Sigmoid colon (tissue), 7 donors: ENCODE results near the gene SYNGR1. TPM values are rescaled to one million over a fixed set of nuclear protein-coding genes. Genes with fewer than 3 reads are reported as not detected.

Experiments
- DNase-seq: peaks from one replicate; pipeline ENCODE4 v3.0.0-alpha.2; 2019
- H3K27ac ChIP-seq, 4 donors: fragments of 200-600 bp; sonication (generic); one replicate each; pipeline ENCODE4 v1.5.1; 2016 to 2019; ENCODE audit warnings: mild to moderate bottlenecking in 1 of 4
- H3K27me3 ChIP-seq, 3 donors: fragments of 200-600 bp; sonication (generic); one replicate each; pipeline ENCODE4 v1.5.1; 2019; ENCODE audit warnings: mild to moderate bottlenecking in 1 of 3
- H3K36me3 ChIP-seq, 4 donors: fragments of 200-600 bp; sonication (generic); one replicate each; pipeline ENCODE4 v1.5.1; 2016 to 2019
- H3K4me1 ChIP-seq, 4 donors: fragments of 200-600 bp; sonication (generic); one replicate each; pipeline ENCODE4 v1.5.1; 2017 to 2019
- H3K4me3 ChIP-seq, 4 donors: fragments of 200-600 bp; sonication (generic); one replicate each; pipeline ENCODE4 v1.5.1; 2017 to 2019; ENCODE audit warnings: mild to moderate bottlenecking in 2 of 4, moderate library complexity in 1 of 4
- H3K9me3 ChIP-seq, 4 donors: fragments of 200-600 bp in 3 of 4; sonication (generic) in 3 of 4; one replicate each; pipeline versions ENCODE4 v1.5.1 to v1.6.1; 2013 to 2019
- CTCF ChIP-seq, 4 experiments: fragments of 450-650 bp in 3 of 4; fragments of 200-600 bp in 1 of 4; IDR thresholded peaks; one replicate each; pipeline ENCODE4 v1.5.1; 2016 to 2019; ENCODE audit warnings: antibody characterized with exemption in 4 of 4, mild to moderate bottlenecking in 3 of 4, moderate library complexity in 2 of 4
- EP300 ChIP-seq, 4 donors: sonication (generic); formaldehyde crosslinking; IDR thresholded peaks; one replicate each; pipeline ENCODE4 v1.6.1; 2017; ENCODE audit warnings: antibody characterized with exemption in 4 of 4
- POLR2A ChIP-seq, 2 donors: fragments of 450-650 bp; IDR thresholded peaks; one replicate each; pipeline ENCODE4 v1.6.1; 2016; ENCODE audit warnings: antibody characterized with exemption in 2 of 2, mild to moderate bottlenecking in 2 of 2, moderate library complexity in 2 of 2
- POLR2AphosphoS5 ChIP-seq, 4 donors: sonication (generic); formaldehyde crosslinking; IDR thresholded peaks; one replicate each; pipeline ENCODE4 v1.6.1; 2017; ENCODE audit warnings: antibody characterized with exemption in 4 of 4
- WGBS, 2 donors: extraction: QIAGEN DNeasy Blood & Tissue Kit; methylation state at CpG; one replicate each; pipeline ENCODE4 v1.1.7; 2013; 5-methylcytosine and 5-hydroxymethylcytosine counted together
- intact Hi-C: fragments of 100-400 bp; cut with DNase I; formaldehyde crosslinking; loops from one replicate; pipeline ENCODE4 v1.15.1; 2023
- polyA plus RNA-seq, 3 donors: library from polyadenylated mRNA; stranded (reverse); fragments of 200-250 nt; gene quantifications; one replicate each; pipeline ENCODE4 v1.2.3, GENCODE V29; 2013
- total RNA-seq, 4 donors: library from RNA; depleted of rRNA; stranded (reverse); fragments of >200 nt; gene quantifications; one replicate each; pipeline ENCODE4 v1.1.0, GENCODE V29; 2016
- donor health status: healthy with polysubstance abuse.
- donor health status: Bipolar disorder and iron deficiency.
- donor health status: healthy.

SYNGR1 gene
- total and polyA plus RNA-seq, 7 donors: 0.69 to 29.4 (median 14.5) TPM

DNA sequence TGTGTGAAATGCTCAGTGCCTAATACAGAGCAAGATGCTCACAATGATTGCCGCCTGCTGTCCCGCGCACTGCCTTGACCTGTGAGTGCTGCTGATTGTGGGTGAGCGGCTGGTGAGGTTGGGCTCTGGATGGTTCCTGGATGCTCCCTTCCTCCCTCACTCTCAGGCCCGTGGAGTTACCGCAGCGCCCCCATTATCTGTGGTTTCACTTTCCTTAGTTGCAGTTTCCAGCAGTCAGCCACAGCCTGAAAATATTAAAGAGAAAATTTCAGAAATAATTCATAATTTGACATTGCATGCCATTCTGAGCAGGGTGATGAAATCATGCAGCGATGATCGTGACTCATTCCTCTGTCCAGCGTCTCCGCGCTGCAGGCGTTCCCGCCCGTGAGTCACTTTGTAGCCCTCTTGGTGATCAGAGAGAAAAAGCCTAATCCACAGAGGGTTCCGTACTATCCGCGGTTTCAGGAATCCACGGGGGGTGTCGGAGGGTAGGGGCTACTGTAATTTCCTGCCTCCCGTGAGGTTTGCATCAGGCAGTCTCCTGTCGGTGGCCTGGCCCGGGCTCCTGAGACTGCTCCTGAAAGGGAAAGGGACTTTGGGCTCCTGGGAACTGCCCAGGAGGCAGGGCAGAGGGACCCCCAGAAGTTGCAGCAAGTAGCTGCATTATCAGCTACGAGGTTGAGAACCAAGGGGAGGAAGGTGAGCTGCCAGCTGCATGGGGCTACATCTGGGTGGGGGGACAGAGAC, 41.0 kb upstream of the SYNGR1 start:
- Histone ChIP-seq H3K4me1 (peaks cover 0 to 22% (median 17%) of the 10 kb centered on the region in 4 donors), H3K4me3 (peak overlapping the region in 3 of 4 donors; percentile 20 to 35 (median 26)), H3K9me3 (no peaks in the 10 kb centered on the region), H3K27ac (peak overlapping the region; percentile 74 to 82 (median 78)), H3K36me3 (peaks cover 21 to 25% (median 22%) of the 10 kb centered on the region in 4 donors), H3K27me3 (no peaks in the 10 kb centered on the region)
- TF ChIP-seq POLR2A (IDR thresholded peaks at IDR 0.05) (no peak), CTCF (IDR thresholded peaks at IDR 0.05) (no peak), POLR2AphosphoS5 (IDR thresholded peaks at IDR 0.05) (peak; percentile 15 to 73 (median 42)), EP300 (IDR thresholded peaks at IDR 0.05) (no peak)
- intact Hi-C loops: no loop called here
- WGBS, 2 donors: 55 to 73% methylated on average over 24 of the region's 24 CpGs
- peak; percentile 89 for DNase-seq

DNA sequence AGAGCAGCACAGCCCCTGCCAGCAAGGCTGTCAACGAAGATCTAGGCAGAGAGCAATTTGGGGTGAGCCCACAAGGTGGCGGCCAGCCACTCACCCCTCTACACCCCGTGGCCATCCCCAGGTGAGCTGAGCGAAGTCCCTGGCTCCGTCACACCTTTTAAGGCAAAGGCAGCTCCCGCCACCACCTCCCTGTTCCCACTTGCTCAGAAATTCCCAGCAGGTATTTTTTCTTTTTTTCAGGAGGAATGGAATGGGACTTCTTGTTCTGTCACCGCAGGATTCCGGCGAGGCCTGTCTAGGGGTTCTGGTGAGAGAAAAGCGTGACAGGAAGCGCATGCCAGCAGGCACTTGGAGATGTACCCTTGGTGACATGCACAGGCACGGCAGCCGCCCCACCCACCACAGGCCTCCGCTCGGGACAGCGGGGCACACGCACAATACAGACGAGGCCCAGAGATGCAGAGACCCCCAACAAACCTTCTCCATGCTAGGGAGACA, 40.4 kb upstream of the SYNGR1 start:
- Histone ChIP-seq H3K9me3 (no peaks in the 10 kb centered on the region), H3K4me1 (peaks cover 0 to 28% (median 18%) of the 10 kb centered on the region in 4 donors), H3K27ac (peak overlapping the region; percentile 74 to 82 (median 78)), H3K4me3 (peak overlapping the region in 1 of 4 donors; percentile 35), H3K27me3 (no peaks in the 10 kb centered on the region), H3K36me3 (peaks cover 28 to 31% (median 28%) of the 10 kb centered on the region in 4 donors)
- no peak for DNase-seq
- TF ChIP-seq POLR2A (IDR thresholded peaks at IDR 0.05) (no peak), POLR2AphosphoS5 (IDR thresholded peaks at IDR 0.05) (no peak), CTCF (IDR thresholded peaks at IDR 0.05) (no peak), EP300 (IDR thresholded peaks at IDR 0.05) (no peak)
- 81 to 83% methylated on average over 18 of the region's 18 CpGs for WGBS, 2 donors
- intact Hi-C loops: no loop called here

DNA sequence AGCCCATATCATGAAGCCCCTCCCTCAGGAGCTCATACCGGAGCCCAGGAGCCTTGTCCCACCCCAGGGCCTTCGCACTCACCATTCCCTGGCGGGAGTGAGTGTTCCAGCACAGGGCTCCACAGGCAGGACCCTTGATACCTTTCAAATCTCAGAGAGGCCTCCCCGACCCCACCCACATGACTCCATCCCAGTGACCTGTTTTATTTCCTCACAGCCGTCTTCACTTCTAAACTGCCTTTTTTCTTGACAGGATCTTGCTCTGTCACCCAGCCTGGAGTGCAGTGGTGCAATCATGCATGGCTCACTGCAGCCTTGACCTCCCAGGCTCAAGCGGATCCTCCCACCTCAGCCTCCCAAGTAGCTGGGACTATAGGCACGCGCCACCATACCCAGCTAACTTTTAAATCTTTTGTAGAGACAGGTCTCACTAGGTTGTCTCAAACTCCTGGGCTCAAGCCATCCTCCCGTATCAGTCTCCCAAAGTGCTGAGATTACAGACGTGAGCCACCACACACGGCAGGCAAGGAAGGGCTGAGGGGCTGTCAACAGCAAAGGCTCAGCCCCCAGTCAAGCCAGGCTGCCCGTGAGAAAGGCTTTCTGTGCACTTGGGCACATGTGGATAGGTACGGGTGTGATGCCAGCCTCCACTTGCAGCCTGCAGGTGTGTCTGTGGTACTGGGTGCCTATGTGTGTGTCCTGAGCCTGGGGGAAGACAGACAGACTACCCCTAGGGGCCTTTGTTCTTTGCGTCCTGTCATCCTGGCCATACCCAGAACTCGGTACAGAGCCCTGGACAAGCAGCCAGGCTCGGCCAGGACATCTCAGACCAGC, 39.7 kb upstream of the SYNGR1 start:
- peak in 1 of 4 donors; percentile 8 for TF ChIP-seq POLR2AphosphoS5 (IDR thresholded peaks at IDR 0.05)
- no peak for TF ChIP-seq EP300 (IDR thresholded peaks at IDR 0.05)
- H3K27ac ChIP-seq: peak overlapping the region; percentile 45 to 82 (median 78)
- H3K9me3 ChIP-seq: no peaks in the 10 kb centered on the region
- peaks cover 0 to 34% (median 23%) of the 10 kb centered on the region in 4 donors for H3K4me1 ChIP-seq
- DNase-seq: no peak
- H3K36me3 ChIP-seq: peaks cover 34 to 38% (median 35%) of the 10 kb centered on the region in 4 donors
- intact Hi-C loops: loop anchor here (5.0 kb wide), 1 partner anchor 68 kb away; the partner anchor contains the start of gene PDGFB
- H3K27me3 ChIP-seq: no peaks in the 10 kb centered on the region
- 77 to 79% methylated on average over 16 of the region's 16 CpGs for WGBS, 2 donors
- H3K4me3 ChIP-seq: no peak overlapping the region

DNA sequence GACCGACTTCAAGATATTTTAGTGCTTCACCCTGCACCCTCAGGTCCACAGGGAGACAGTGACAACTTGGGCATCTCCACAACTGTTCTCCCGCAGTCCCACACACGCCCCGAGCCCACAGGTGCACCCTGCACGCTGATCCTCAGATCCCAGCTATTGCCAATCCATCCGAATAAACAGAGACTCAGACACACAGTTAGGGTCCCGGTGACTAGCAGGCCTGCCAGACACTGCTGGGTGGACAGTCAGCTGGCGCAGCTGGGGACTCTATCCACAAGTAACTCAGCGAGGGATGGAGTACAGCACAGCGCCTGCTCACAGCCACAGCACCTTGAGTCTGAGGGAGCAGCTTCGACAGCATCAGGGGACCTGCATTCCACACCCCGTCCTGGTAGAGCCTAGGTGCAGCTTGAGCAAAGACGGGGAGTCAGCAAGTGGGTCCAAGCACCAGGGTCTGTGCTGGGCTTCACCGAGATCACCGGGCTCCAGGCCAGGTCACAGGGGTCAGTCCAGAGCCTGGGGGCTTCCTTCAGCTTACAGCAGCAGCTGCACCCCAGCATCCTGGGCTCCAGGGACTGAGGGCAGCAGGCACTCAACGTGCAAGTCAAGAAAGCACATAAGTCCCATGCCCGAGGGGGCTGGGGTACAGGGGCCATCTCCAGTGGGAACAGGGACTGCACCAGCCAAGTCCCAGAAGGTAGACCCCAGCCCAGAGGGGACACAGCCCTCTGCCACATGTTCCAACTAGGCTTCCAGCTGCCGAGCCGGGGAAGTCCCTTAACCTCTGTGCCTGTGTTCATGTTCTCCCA, 38.0 kb upstream of the SYNGR1 start:
- H3K4me1 ChIP-seq: peaks cover 0 to 51% (median 40%) of the 10 kb centered on the region in 4 donors
- WGBS, 2 donors: 87 to 88% methylated on average over 19 of the region's 19 CpGs

More for the DNA sequence above, 38.0 kb upstream of the SYNGR1 start:
- intact Hi-C loops: loop anchor here (1.0 to 5.0 kb wide), 2 partner anchors 69 to 140 kb away; partner anchors contain the start of gene PDGFB
- H3K27ac ChIP-seq: no peak overlapping the region
- DNase-seq: no peak
- TF ChIP-seq POLR2AphosphoS5 (IDR thresholded peaks at IDR 0.05) (no peak), CTCF (IDR thresholded peaks at IDR 0.05) (no peak), EP300 (IDR thresholded peaks at IDR 0.05) (no peak), POLR2A (IDR thresholded peaks at IDR 0.05) (no peak)
- no peaks in the 10 kb centered on the region for H3K27me3 ChIP-seq
- no peak overlapping the region for H3K4me3 ChIP-seq
- H3K36me3 ChIP-seq: peaks cover 44 to 55% (median 48%) of the 10 kb centered on the region in 4 donors
- no peaks in the 10 kb centered on the region for H3K9me3 ChIP-seq
